Breast epithelium (tissue), 3 donors: Measurements from ENCODE around the gene ZNF512B.

Source experiments
- POLR2A ChIP-seq: fragments of 450-650 bp; IDR thresholded peaks from one replicate; pipeline ENCODE4 v1.6.1; 2016; ENCODE audit warnings: antibody characterized with exemption, mild to moderate bottlenecking, moderate library complexity
- POLR2AphosphoS5 ChIP-seq, 3 donors: sonication (generic); formaldehyde crosslinking; IDR thresholded peaks; one replicate each; pipeline ENCODE4 v1.6.1; 2017; ENCODE audit warnings: antibody characterized with exemption in 3 of 3
- TF ChIP-seq, protein P1 (sequence below), 3 donors: fragments of 450-650 bp; IDR thresholded peaks; one replicate each; pipeline ENCODE4 v1.5.1; 2016 to 2017; ENCODE audit warnings: antibody characterized with exemption in 3 of 3, mild to moderate bottlenecking in 3 of 3, moderate library complexity in 3 of 3

DNA sequence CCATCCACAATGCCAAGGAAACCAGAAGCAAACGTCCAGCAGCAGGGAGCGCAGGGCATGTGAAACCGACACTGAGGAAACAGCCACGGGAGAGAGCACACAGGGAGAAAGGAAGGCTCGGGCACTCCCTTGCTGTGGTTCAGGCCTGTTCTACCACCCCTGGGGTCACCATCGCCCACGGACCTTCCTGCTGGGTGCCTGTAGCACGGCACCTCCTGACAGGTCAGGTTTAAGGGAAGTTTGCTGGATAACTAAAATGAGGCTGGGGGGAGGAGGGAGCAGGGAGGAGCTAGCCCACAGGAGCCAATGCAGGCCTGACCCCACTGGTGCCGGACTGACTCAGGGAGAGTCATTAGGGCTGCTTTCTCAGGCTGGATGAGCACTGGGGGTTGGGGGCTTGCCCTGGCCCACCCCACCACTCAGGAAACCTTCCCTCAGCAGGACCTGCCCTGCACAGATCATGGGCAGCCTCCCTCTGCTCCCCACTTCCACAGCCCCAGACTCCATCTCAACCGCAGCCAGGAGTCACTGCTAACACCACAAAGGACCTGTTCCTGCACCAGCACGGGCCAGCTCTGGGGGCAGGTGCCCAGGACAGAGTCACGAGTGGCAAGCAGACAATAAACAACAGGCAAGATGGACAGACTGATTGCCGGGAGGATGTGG, 15.8 kb downstream of the ZNF512B start:
- TF ChIP-seq, protein P1, sequence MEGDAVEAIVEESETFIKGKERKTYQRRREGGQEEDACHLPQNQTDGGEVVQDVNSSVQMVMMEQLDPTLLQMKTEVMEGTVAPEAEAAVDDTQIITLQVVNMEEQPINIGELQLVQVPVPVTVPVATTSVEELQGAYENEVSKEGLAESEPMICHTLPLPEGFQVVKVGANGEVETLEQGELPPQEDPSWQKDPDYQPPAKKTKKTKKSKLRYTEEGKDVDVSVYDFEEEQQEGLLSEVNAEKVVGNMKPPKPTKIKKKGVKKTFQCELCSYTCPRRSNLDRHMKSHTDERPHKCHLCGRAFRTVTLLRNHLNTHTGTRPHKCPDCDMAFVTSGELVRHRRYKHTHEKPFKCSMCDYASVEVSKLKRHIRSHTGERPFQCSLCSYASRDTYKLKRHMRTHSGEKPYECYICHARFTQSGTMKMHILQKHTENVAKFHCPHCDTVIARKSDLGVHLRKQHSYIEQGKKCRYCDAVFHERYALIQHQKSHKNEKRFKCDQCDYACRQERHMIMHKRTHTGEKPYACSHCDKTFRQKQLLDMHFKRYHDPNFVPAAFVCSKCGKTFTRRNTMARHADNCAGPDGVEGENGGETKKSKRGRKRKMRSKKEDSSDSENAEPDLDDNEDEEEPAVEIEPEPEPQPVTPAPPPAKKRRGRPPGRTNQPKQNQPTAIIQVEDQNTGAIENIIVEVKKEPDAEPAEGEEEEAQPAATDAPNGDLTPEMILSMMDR (IDR thresholded peaks at IDR 0.05), result no peak
- TF ChIP-seq POLR2A (no peak), POLR2AphosphoS5 (IDR thresholded peaks at IDR 0.05) (no peak)
